SU-DHL-6 (cell line): ENCODE measurements around the gene MTG1.

Experiments used
- EZH2phosphoT487 ChIP-seq: fragments of 200-600 bp; sonication (generic), shearing (Covaris generic); conservative IDR thresholded peaks from 2 replicates; pipeline ENCODE4 v1.6.1; 2018; ENCODE audit warnings: mild to moderate bottlenecking, antibody characterized with exemption, low read length, moderate library complexity, mixed read lengths
- TF ChIP-seq, protein P1 (sequence below): fragments of 200-600 bp; sonication (generic); IDR thresholded peaks from one replicate; pipeline ENCODE4 v1.5.1; 2017; ENCODE audit warnings: antibody characterized with exemption, mild to moderate bottlenecking, low read length, moderate library complexity; ENCODE audit not compliant: insufficient read depth, poor library complexity, severe bottlenecking

DNA sequence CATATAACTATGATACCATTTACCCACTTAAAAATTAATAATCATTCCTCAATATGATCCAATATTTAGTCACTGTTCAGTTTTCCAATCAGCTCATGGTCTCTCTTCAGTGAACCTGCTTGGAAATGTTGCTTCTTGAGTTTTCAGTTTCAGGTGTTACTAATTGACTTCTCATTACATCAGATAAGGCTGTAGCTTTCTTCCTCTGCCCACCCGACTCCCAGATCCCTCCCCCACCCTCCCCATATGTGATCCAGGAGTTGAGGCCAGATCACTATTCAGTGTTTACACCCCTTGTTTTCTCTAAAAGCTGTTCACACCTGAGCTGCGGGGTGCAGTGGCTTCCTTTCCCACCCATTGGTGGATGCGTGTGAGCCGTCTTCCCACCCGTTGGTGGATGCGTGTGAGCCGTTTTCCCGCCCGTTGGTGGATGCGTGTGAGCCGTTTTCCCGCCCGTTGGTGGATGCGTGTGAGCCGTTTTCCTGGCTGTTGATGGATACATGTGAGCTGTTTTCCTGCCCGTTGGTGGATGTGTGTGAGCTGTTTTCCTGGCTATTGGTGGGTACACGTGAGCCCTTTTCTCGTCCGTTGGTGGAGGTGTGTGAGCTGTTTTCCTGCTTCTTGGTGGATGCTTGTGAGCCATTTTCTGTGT, 3.2 kb upstream of the MTG1 start:
- TF ChIP-seq, protein P1, sequence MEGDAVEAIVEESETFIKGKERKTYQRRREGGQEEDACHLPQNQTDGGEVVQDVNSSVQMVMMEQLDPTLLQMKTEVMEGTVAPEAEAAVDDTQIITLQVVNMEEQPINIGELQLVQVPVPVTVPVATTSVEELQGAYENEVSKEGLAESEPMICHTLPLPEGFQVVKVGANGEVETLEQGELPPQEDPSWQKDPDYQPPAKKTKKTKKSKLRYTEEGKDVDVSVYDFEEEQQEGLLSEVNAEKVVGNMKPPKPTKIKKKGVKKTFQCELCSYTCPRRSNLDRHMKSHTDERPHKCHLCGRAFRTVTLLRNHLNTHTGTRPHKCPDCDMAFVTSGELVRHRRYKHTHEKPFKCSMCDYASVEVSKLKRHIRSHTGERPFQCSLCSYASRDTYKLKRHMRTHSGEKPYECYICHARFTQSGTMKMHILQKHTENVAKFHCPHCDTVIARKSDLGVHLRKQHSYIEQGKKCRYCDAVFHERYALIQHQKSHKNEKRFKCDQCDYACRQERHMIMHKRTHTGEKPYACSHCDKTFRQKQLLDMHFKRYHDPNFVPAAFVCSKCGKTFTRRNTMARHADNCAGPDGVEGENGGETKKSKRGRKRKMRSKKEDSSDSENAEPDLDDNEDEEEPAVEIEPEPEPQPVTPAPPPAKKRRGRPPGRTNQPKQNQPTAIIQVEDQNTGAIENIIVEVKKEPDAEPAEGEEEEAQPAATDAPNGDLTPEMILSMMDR, result no peak
- TF ChIP-seq EZH2phosphoT487, result no peak
